ENCODE data around the gene COL4A2.

Gene COL4A2

DNA sequence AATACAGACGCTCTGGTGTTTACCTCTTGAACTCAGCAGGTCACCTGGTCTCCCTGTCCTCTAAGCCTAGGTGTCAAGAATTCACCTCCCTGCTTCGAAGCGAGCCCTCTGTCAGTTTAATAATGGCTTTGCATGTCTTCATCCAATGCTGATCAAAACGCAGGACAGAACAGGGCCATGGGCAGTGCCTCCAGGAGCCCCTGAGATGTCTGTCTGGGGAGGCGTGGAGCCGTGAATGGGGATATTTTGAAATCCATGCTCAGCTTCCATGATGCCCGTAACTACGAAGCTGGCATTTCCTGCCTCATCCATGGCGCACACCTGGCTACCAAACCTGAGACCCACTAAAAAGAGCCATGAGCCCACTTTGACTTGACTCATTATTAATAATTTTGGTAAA lies 140.7 kb downstream of the COL4A2 start:
- Histone ChIP-seq H2AFZ (ENCODE audit: low read length) (no peak overlapping the region), H3K36me3 (ENCODE audit: insufficient read depth, low read length) (no peaks in the 10 kb centered on the region), H3K27me3 (ENCODE audit: insufficient read depth, low read length) (peaks cover 19% of the 10 kb centered on the region), H3K4me1 (ENCODE audit: insufficient read depth, low read length, severe bottlenecking) (no peaks in the 10 kb centered on the region), H3K9ac (ENCODE audit: low read length) (no peak overlapping the region), H3F3A (ENCODE audit: insufficient read depth, low read length) (no peaks in the 10 kb centered on the region), H3K4me2 (ENCODE audit: low read length) (no peak overlapping the region), H3K9me3 (ENCODE audit: low read length) (no peaks in the 10 kb centered on the region), H3K27ac (ENCODE audit: low read depth, low read length, poor library complexity, severe bottlenecking) (no peak overlapping the region), H3K79me2 (ENCODE audit: insufficient read depth, low read length) (no peaks in the 10 kb centered on the region), H4K20me1 (ENCODE audit: insufficient read depth, low read length) (peaks cover 2% of the 10 kb centered on the region; the same call in 1 of the 2 replicates), H3K9me2 (ENCODE audit: low read depth, low read length) (no peaks in the 10 kb centered on the region), H3K4me3 (ENCODE audit: low read depth, low read length, poor library complexity, severe bottlenecking) (no peak overlapping the region)
- TF ChIP-seq, protein P1, sequence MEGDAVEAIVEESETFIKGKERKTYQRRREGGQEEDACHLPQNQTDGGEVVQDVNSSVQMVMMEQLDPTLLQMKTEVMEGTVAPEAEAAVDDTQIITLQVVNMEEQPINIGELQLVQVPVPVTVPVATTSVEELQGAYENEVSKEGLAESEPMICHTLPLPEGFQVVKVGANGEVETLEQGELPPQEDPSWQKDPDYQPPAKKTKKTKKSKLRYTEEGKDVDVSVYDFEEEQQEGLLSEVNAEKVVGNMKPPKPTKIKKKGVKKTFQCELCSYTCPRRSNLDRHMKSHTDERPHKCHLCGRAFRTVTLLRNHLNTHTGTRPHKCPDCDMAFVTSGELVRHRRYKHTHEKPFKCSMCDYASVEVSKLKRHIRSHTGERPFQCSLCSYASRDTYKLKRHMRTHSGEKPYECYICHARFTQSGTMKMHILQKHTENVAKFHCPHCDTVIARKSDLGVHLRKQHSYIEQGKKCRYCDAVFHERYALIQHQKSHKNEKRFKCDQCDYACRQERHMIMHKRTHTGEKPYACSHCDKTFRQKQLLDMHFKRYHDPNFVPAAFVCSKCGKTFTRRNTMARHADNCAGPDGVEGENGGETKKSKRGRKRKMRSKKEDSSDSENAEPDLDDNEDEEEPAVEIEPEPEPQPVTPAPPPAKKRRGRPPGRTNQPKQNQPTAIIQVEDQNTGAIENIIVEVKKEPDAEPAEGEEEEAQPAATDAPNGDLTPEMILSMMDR (IDR thresholded peaks at IDR 0.05; ENCODE audit: low read length) = no peak
- TF ChIP-seq EZH2 (IDR thresholded peaks at IDR 0.05; ENCODE audit: borderline replicate concordance, low read length) = no peak

DNA sequence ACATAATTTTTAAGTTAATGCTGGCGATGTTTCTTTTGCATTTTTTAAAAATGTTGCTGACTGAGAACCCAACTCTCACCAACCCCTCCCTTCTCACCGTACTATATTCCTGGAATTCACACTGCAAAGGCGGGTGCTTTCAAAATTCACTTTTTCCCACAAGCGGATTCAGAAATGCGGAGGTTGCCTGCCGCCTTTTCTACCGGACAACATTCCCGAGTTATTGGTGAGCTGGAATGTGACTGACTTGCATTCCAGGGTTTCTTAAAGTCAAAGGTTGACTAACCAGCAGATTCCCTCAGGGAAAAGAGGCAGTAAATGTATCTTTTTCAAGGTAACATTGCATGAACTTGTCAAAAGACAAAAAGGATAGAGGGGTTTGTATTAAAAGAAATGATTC lies 141.1 kb downstream of the COL4A2 start:
- Histone ChIP-seq H3K9ac (ENCODE audit: low read length) (no peak overlapping the region), H3K27ac (ENCODE audit: low read depth, low read length, poor library complexity, severe bottlenecking) (no peak overlapping the region), H3K4me2 (ENCODE audit: low read length) (no peak overlapping the region), H3K36me3 (ENCODE audit: insufficient read depth, low read length) (no peaks in the 10 kb centered on the region), H2AFZ (ENCODE audit: low read length) (no peak overlapping the region), H3K79me2 (ENCODE audit: insufficient read depth, low read length) (no peaks in the 10 kb centered on the region), H3K4me3 (ENCODE audit: low read depth, low read length, poor library complexity, severe bottlenecking) (no peak overlapping the region), H4K20me1 (ENCODE audit: insufficient read depth, low read length) (peaks cover 2% of the 10 kb centered on the region; the same call in 1 of the 2 replicates), H3K9me2 (ENCODE audit: low read depth, low read length) (no peaks in the 10 kb centered on the region), H3F3A (ENCODE audit: insufficient read depth, low read length) (no peaks in the 10 kb centered on the region), H3K27me3 (ENCODE audit: insufficient read depth, low read length) (peaks cover 18% of the 10 kb centered on the region), H3K9me3 (ENCODE audit: low read length) (no peaks in the 10 kb centered on the region), H3K4me1 (ENCODE audit: insufficient read depth, low read length, severe bottlenecking) (no peaks in the 10 kb centered on the region)
- TF ChIP-seq, protein P1 (IDR thresholded peaks at IDR 0.05; ENCODE audit: low read length) = no peak
- TF ChIP-seq EZH2 (IDR thresholded peaks at IDR 0.05; ENCODE audit: borderline replicate concordance, low read length) = no peak

GRCh38 chr13:110448677-110449076 lies 141.6 kb downstream of the COL4A2 start:
- peaks cover 14% of the 10 kb centered on the region for H3K27me3 ChIP-seq (ENCODE audit: insufficient read depth, low read length)
- no peaks in the 10 kb centered on the region for H3K4me1 ChIP-seq (ENCODE audit: insufficient read depth, low read length, severe bottlenecking)
- no peak overlapping the region for H3K27ac ChIP-seq (ENCODE audit: low read depth, low read length, poor library complexity, severe bottlenecking)
- H3K4me2 ChIP-seq (ENCODE audit: low read length) = no peak overlapping the region
- no peaks in the 10 kb centered on the region for H3K9me2 ChIP-seq (ENCODE audit: low read depth, low read length)
- peaks cover 2% of the 10 kb centered on the region; the same call in 1 of the 2 replicates for H4K20me1 ChIP-seq (ENCODE audit: insufficient read depth, low read length)
- no peaks in the 10 kb centered on the region for H3F3A ChIP-seq (ENCODE audit: insufficient read depth, low read length)
- H2AFZ ChIP-seq (ENCODE audit: low read length) = no peak overlapping the region
- H3K9me3 ChIP-seq (ENCODE audit: low read length) = no peaks in the 10 kb centered on the region
- H3K79me2 ChIP-seq (ENCODE audit: insufficient read depth, low read length) = no peaks in the 10 kb centered on the region
- no peak overlapping the region for H3K9ac ChIP-seq (ENCODE audit: low read length)
- no peak overlapping the region for H3K4me3 ChIP-seq (ENCODE audit: low read depth, low read length, poor library complexity, severe bottlenecking)
- TF ChIP-seq EZH2 (IDR thresholded peaks at IDR 0.05; ENCODE audit: borderline replicate concordance, low read length) = no peak
- TF ChIP-seq, protein P1 (IDR thresholded peaks at IDR 0.05; ENCODE audit: low read length) = no peak
- H3K36me3 ChIP-seq (ENCODE audit: insufficient read depth, low read length) = no peaks in the 10 kb centered on the region
